SK-N-SH (cell line): ENCODE results near the gene MYH16. TPM values are rescaled to one million over a fixed set of nuclear protein-coding genes. Genes with fewer than 3 reads are reported as not detected.
A peak's percentile ranks its signal among the peaks of the same experiment; 100 is the strongest.

Experiments used
- CTCF ChIA-PET: fragments of 300-600, 350-600 bp; formaldehyde crosslinking; extraction: SDS; loops from one replicate; lab custom pipeline; 2021; lab: Yijun Ruan, JAX
- POLR2A ChIA-PET: fragments of 350-600 bp; sonication (Branson Sonifier 250); formaldehyde crosslinking; extraction: SDS; loops from one replicate; lab custom pipeline; 2020; ENCODE audit warnings: antibody characterized with exemption, inconsistent platforms; lab: Yijun Ruan, JAX
- DNase-seq: peaks from one replicate; pipeline ENCODE4 v3.0.0; 2012
- H2AFZ ChIP-seq: fragments of 200-600 bp; sonication (generic); 2 replicates; pipeline ENCODE4 v1.8.1; 2016; ENCODE audit warnings: antibody characterized with exemption, mild to moderate bottlenecking, low read depth
- H3F3A ChIP-seq: fragments of 200-600 bp; sonication (generic); replicated peaks from 2 replicates; pipeline ENCODE3; 2016; ENCODE audit warnings: antibody characterized with exemption, mild to moderate bottlenecking; ENCODE audit not compliant: insufficient read depth
- H3K27ac ChIP-seq, 2 experiments: fragments of 200-500 bp in 1 of 2; fragments of 200-600 bp in 1 of 2; sonication (Bioruptor generic) in 1 of 2; sonication (generic), shearing (Covaris generic) in 1 of 2; 2 replicates each; pipeline versions ENCODE4 v1.5.1 to v1.6.1; 2014 to 2016; ENCODE audit warnings: low read depth in 2 of 2, inconsistent platforms in 1 of 2, low read length in 1 of 2, mild to moderate bottlenecking in 1 of 2, mixed read lengths in 1 of 2
- H3K27me3 ChIP-seq: fragments of 200-600 bp; sonication (generic), shearing (Covaris generic); 2 replicates; pipeline ENCODE4 v1.6.1; 2016; ENCODE audit warnings: mixed run types; ENCODE audit not compliant: insufficient read depth
- H3K36me3 ChIP-seq, 2 experiments: fragments of 200-500 bp in 1 of 2; fragments of 200-600 bp in 1 of 2; sonication (Bioruptor generic) in 1 of 2; sonication (generic) in 1 of 2; replicated peaks in 1 of 2; 2 replicates each; pipeline versions ENCODE3 to v1.5.1; 2014 to 2016; ENCODE audit warnings: low read length in 1 of 2, mild to moderate bottlenecking in 1 of 2; ENCODE audit not compliant: insufficient read depth in 2 of 2, control insufficient read depth in 1 of 2
- H3K4me1 ChIP-seq, 2 experiments: fragments of 200-500 bp in 1 of 2; fragments of 200-600 bp in 1 of 2; sonication (Bioruptor generic) in 1 of 2; sonication (generic), shearing (Covaris generic) in 1 of 2; 2 replicates each; pipeline versions ENCODE4 v1.5.1 to v1.6.1; 2014 to 2016; ENCODE audit warnings: low read depth in 1 of 2, low read length in 1 of 2, mixed run types in 1 of 2; ENCODE audit not compliant: insufficient read depth in 2 of 2, control insufficient read depth in 1 of 2
- H3K4me2 ChIP-seq: fragments of 200-600 bp; sonication (generic), shearing (Covaris generic); 2 replicates; pipeline ENCODE4 v1.6.1; 2017; ENCODE audit warnings: mixed run types
- H3K4me3 ChIP-seq, 2 experiments: fragments of 200-500 bp in 1 of 2; fragments of 200-600 bp in 1 of 2; sonication (Bioruptor generic) in 1 of 2; sonication (generic), shearing (Covaris generic) in 1 of 2; 2 replicates each; pipeline versions ENCODE4 v1.5.1 to v1.8.1; 2014 to 2016; ENCODE audit warnings: low read depth in 2 of 2, inconsistent platforms in 1 of 2, low read length in 1 of 2, mild to moderate bottlenecking in 1 of 2, mixed read lengths in 1 of 2, moderate library complexity in 1 of 2
- H3K79me2 ChIP-seq: fragments of 200-600 bp; sonication (generic); 2 replicates; pipeline ENCODE4 v1.8.1; 2017; ENCODE audit warnings: mild to moderate bottlenecking; ENCODE audit not compliant: insufficient read depth
- H3K9ac ChIP-seq: fragments of 200-600 bp; sonication (generic); 2 replicates; pipeline ENCODE4 v1.6.1; 2017; ENCODE audit warnings: mixed run types
- H3K9me2 ChIP-seq: fragments of 200-600 bp; sonication (generic); 2 replicates; pipeline ENCODE4 v1.6.1; 2017; ENCODE audit warnings: mixed run types
- H3K9me3 ChIP-seq: fragments of 200-600 bp; sonication (generic); 2 replicates; pipeline ENCODE4 v1.6.1; 2017; ENCODE audit warnings: mixed run types, mild to moderate bottlenecking, moderate library complexity
- H4K20me1 ChIP-seq: fragments of 200-600 bp; sonication (generic); 2 replicates; pipeline ENCODE4 v1.6.1; 2017; ENCODE audit warnings: mild to moderate bottlenecking, mixed run types; ENCODE audit not compliant: insufficient read depth
- CHD2 ChIP-seq: fragments of 150-350 bp; IDR thresholded peaks from 2 replicates; pipeline ENCODE4 v1.6.1; 2018; ENCODE audit warnings: low read length; ENCODE audit not compliant: partially characterized antibody
- EZH2phosphoT487 ChIP-seq: fragments of 200-600 bp; sonication (generic); IDR thresholded peaks from 2 replicates; pipeline ENCODE4 v1.6.1; 2017; ENCODE audit warnings: low read depth, mixed run types, mild to moderate bottlenecking, antibody characterized with exemption, moderate library complexity, borderline replicate concordance
- GABPA ChIP-seq: IDR thresholded peaks from 2 replicates; pipeline ENCODE4 v1.4.0; 2012; ENCODE audit warnings: low read depth, mild to moderate bottlenecking
- GATA2 ChIP-seq: sonication (generic); formaldehyde crosslinking; IDR thresholded peaks from 2 replicates; pipeline ENCODE4 v1.5.0; 2020; ENCODE audit warnings: mild to moderate bottlenecking, missing genetic modification reagents
- JUND ChIP-seq: IDR thresholded peaks from 2 replicates; pipeline ENCODE4 v1.4.0; 2012
- MAX ChIP-seq: IDR thresholded peaks from 2 replicates; pipeline ENCODE4 v1.4.0; 2012; ENCODE audit warnings: low read depth
- NRF1 ChIP-seq: IDR thresholded peaks from 2 replicates; pipeline ENCODE4 v1.6.1; 2012; ENCODE audit warnings: low read depth, mild to moderate bottlenecking, low read length
- PBX3 ChIP-seq: IDR thresholded peaks from 2 replicates; pipeline ENCODE4; 2012
- REST ChIP-seq: IDR thresholded peaks from 2 replicates; pipeline ENCODE4 v1.6.1; 2012; ENCODE audit warnings: mild to moderate bottlenecking, low read depth, low read length, moderate library complexity
- SIN3A ChIP-seq: IDR thresholded peaks from 2 replicates; pipeline ENCODE4 v1.6.1; 2012; ENCODE audit warnings: low read depth, mild to moderate bottlenecking, low read length, moderate library complexity, borderline replicate concordance
- SMC3 ChIP-seq: IDR thresholded peaks from 2 replicates; pipeline ENCODE4 v1.6.1; 2012; ENCODE audit warnings: low read depth, low read length, improper control_type of control experiment
- TCF12 ChIP-seq: IDR thresholded peaks from 2 replicates; pipeline ENCODE4 v1.4.0; 2012
- TEAD4 ChIP-seq: IDR thresholded peaks from 2 replicates; pipeline ENCODE4 v1.4.0; 2012; ENCODE audit warnings: mild to moderate bottlenecking, borderline replicate concordance; ENCODE audit not compliant: insufficient read depth
- USF1 ChIP-seq: IDR thresholded peaks from 2 replicates; pipeline ENCODE4 v1.4.0; 2012; ENCODE audit warnings: low read depth, borderline replicate concordance
- WGBS: methylation state at CpG from one replicate; pipeline ENCODE4 v1.1.6; 2017; ENCODE audit warnings: low lambda C conversion rate; 5-methylcytosine and 5-hydroxymethylcytosine counted together
- polyA plus RNA-seq, 3 experiments: library from polyadenylated mRNA; depleted of rRNA; stranded (reverse); fragments of >200 nt; gene quantifications; 2 replicates each; pipeline ENCODE4 v1.2.3, GENCODE V29; 2012

Gene MYH16
- polyA plus RNA-seq, 1 of the 3 experiments (the other 2 are of a cell fraction): 0.41 TPM

GRCh38 chr7:99244939-99245338 is 27.7 kb upstream of the MYH16 start:
- ChIA-PET POLR2A (interaction anchor here (0.7 kb wide), 1 partner anchor 87 kb away, joined by 3 read pairs; no protein-coding TSS in a partner anchor), CTCF (no interaction called here)
- peak overlapping the region in 1 of 2 experiments; percentile 50; a peak in 2 of 4 replicates for H3K27ac ChIP-seq
- H2AFZ ChIP-seq: peak overlapping the region; percentile 60; the same call in 1 of the 2 replicates
- WGBS: 22% methylated on average over 3 of the region's 3 CpGs
- H4K20me1 ChIP-seq: no peaks in the 10 kb centered on the region
- no peaks in the 10 kb centered on the region for H3K27me3 ChIP-seq
- H3K79me2 ChIP-seq: no peaks in the 10 kb centered on the region
- H3K4me1 ChIP-seq: peaks cover 0 to 12% of the 10 kb centered on the region in 2 experiments; a peak in 2 of 4 replicates
- peak; percentile 10; the same call in 1 of the 2 replicates for TF ChIP-seq TCF12
- TF ChIP-seq SMC3: no peak
- TF ChIP-seq USF1: no peak
- TF ChIP-seq REST: no peak
- TF ChIP-seq SIN3A: no peak
- no peak for TF ChIP-seq EZH2phosphoT487
- TF ChIP-seq GATA2 (CRISPR knock-in tag): no peak
- no peak for TF ChIP-seq PBX3
- DNase-seq: no peak
- no peaks in the 10 kb centered on the region for H3K9me2 ChIP-seq
- no peak overlapping the region; the same call in 1 of the 2 replicates for H3K9ac ChIP-seq
- H3F3A ChIP-seq: peaks cover 12% of the 10 kb centered on the region
- no peaks in the 10 kb centered on the region for H3K9me3 ChIP-seq
- peak overlapping the region in 1 of 2 experiments; percentile 23; a peak in 1 of 4 replicates for H3K4me3 ChIP-seq
- no peaks in the 10 kb centered on the region for H3K36me3 ChIP-seq
- H3K4me2 ChIP-seq: peak overlapping the region; percentile 59

- H3K79me2 ChIP-seq: no peaks in the 10 kb centered on the region
- H3K9ac ChIP-seq: no peak overlapping the region
- H3K36me3 ChIP-seq: no peaks in the 10 kb centered on the region
- peaks cover 12% of the 10 kb centered on the region for H3F3A ChIP-seq
- H3K9me3 ChIP-seq: no peaks in the 10 kb centered on the region
- no peaks in the 10 kb centered on the region for H4K20me1 ChIP-seq
- no peak overlapping the region for H2AFZ ChIP-seq
- POLR2A ChIA-PET: no interaction called here
- peaks cover 0 to 12% of the 10 kb centered on the region in 2 experiments; a peak in 2 of 4 replicates for H3K4me1 ChIP-seq
- H3K9me2 ChIP-seq: no peaks in the 10 kb centered on the region
- 88% methylated on average over 10 of the region's 10 CpGs for WGBS
- H3K4me2 ChIP-seq: no peak overlapping the region
- no peak overlapping the region for H3K27ac ChIP-seq
- H3K27me3 ChIP-seq: no peaks in the 10 kb centered on the region
- DNase-seq: no peak
- H3K4me3 ChIP-seq: no peak overlapping the region
- CTCF ChIA-PET: interaction anchor here (0.7 kb wide), 1 partner anchor 24 kb away, joined by 3 read pairs; no protein-coding TSS in a partner anchor
- TF ChIP-seq MAX (no peak), PBX3 (no peak), REST (no peak), GABPA (no peak), GATA2 (CRISPR knock-in tag) (no peak), TCF12 (no peak), TEAD4 (no peak), CHD2 (no peak), NRF1 (no peak), JUND (no peak)
Observed at GRCh38 chr7:99248391-99249095, 24.1 kb upstream of the MYH16 start.
